Loucy (cell line): Measurements from ENCODE around the gene C1orf226.

ENCODE experiments used
- CTCF ChIP-seq: fragments of 200-600 bp; sonication (generic); conservative IDR thresholded peaks from 2 replicates; pipeline ENCODE4 v1.5.1; 2014; ENCODE audit warnings: mild to moderate bottlenecking, antibody characterized with exemption, low read length
- EZH2phosphoT487 ChIP-seq: fragments of 200-600 bp; IDR thresholded peaks from 2 replicates; pipeline ENCODE4 v1.6.1; 2018; ENCODE audit warnings: antibody characterized with exemption, mild to moderate bottlenecking, moderate library complexity, borderline replicate concordance

GRCh38 chr1:162397943-162398560, 16.5 kb downstream of the C1orf226 start:
- no peak for TF ChIP-seq CTCF
- TF ChIP-seq EZH2phosphoT487 = no peak
